ENCODE data around the gene CTCF.
A peak's percentile ranks its signal among the peaks of the same experiment; 100 is the strongest.

CTCF gene

DNA sequence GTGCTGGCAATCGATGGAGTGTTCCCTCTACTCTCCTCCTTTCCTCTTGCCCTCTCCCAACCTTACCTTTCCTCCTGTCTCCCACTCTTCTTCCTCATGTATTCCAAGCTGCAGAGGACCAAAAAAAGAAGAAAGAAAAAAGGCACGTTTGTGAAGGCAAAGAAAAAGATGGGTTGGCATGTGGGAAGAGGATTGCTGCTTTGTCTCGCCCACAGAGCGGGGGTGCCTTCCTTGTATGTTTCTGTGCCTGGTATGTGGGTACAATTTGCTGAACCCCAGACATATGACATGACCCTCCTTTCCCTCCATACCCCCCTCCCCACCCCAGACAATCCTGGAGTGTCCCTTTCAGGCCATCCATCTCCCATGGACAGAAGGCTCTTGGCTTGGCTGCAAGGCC, 13.1 kb upstream of the CTCF start:
- DNase-seq (ENCODE audit: low read depth in 2 of 2): no peak

- DNase-seq (ENCODE audit: low read depth in 2 of 2): no peak
These were observed 12.4 kb upstream of the CTCF start for GRCh38 chr16:67549936-67550335.

DNA sequence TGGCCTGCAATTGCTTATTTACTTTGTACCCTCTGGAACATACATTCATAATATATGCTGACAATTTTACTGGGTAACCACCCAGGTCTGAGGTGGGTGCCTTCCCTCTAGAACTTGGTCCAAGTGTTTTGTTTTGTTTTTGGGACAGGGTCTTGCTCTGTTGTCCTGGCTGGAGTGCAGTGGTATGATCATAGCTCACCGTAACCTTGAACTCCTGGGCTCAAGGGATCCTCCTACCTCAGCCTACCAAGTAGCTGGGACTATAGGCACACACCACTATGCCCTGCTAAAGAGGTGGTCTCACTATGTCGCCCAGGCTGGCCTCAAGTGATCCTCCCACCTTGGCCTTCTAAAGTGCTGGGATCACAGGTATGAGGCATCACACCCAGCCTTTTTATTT, 11.2 kb upstream of the CTCF start:
- DNase-seq (ENCODE audit: low read depth in 2 of 2): no peak

DNA sequence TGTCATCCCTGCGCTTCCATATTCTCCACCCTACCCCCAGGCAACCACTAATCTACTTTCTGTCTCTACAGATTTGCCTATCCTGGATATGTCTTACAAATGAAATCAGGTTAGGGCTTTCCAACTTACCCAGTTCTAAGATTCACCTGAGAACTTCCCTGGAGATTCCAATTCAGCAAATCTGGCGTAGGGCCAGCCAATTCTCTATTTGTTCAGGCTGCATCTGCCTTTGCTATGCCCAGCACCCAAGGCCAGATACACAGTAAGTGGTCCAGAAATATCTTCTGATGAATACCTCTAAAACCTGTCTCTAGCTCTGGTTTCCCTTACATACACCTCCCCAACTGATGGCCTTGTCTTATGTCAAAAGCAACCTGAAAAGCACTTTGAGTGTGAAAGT, 10.4 kb upstream of the CTCF start:
- no peak for DNase-seq (ENCODE audit: low read depth in 2 of 2)

- no peak for DNase-seq (ENCODE audit: low read depth in 2 of 2)
These were observed 9.8 kb upstream of the CTCF start for GRCh38 chr16:67552476-67552875.

DNA sequence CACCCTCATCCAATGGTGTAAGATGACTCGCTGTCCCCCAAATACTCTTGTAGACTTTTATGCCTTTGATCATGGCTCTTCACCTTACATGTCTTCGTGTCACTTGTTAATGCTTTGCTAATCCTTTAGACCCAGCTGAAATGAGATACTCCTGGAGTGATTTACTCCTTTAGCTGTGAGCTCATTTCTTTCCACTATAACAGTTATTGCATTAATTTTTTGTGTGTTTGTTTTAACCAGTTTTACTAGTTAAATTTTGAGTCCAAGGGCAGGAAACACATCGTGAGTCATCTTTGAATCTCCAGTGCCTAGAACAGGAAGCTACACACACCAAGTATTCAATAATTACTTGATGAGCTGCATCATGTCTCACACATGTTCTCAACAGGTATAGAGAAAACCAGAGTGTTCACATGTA, 6.5 kb upstream of the CTCF start:
- DNase-seq (ENCODE audit: low read depth in 2 of 2): no peak

DNA sequence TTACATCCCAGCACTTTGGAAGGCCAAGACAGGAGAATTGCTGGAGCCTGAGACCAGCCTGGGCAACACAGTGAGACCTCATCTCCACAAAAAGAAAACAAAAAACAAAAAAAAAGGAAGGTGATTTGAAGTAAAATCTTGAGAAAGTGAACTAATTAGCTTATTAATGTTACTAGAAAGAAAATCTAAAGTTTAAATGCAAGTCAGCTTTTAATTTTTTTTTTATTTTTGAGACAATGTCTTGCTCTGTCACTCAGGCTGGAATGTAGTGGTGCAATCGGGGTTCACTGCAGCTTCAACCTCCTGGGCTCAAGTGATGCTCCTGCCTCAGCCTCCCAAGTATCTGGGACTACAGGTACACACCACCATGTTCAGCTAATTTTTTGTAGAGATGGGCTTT, 3.5 kb upstream of the CTCF start:
- no peak for DNase-seq (ENCODE audit: low read depth in 2 of 2)

- DNase-seq (ENCODE audit: low read depth in 2 of 2): no peak
These were observed 1.4 kb upstream of the CTCF start for GRCh38 chr16:67560827-67561342.

DNA sequence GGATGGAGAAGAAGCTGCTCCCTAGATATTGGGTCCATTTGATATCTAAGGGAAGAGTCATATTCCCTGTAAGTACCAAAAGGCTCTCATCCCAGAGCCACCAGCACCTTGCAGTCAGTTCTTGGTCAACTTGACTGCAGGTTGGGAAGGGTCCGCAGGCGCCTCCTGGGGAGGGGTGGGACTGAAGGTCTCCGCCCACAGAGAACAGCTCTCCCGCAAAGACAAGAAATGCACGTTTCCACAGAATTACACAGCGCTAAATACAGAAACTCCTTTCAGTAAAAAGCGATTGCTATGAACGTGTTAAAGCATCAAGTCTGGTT, 864 bp upstream of the CTCF start:
- DNase-seq (ENCODE audit: low read depth in 2 of 2): no peak

DNA sequence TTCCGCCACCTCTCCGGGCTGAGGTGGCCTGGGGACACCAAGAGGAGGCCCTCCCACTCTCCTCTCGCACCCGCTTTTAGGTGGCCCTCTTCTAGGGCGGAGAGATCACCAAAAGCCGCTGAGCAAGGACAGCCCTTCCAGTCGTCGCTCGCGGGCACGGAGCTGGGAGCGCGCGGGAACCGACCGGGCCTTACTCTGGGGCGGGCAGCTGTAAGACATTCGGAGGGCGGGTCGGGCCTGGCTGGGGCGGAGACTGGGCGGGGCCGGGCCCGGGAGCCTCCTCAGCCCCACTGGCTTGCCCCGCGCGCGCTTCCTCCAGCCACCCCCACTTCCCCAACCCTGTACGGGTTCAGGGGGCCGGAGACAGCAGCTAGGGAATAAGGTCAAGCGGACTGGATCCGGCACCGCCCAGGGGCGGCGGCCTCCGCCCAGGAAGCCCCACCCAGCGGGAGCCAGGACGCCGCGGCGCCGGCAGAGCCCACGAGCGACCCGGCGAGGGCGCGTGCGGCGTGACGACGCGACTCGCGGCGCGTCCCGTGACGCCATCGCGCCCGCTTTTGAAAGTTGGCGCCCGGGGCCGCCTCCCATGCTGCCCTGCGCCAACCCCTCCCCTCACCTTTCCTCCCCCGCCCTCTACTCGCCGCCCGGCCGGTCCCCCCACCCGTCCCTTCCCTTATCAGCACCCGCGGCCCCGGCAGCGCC, 351 bp upstream of the CTCF start:
- DNase-seq (ENCODE audit: low read depth in 2 of 2): peak; percentile 92 to 95

DNA sequence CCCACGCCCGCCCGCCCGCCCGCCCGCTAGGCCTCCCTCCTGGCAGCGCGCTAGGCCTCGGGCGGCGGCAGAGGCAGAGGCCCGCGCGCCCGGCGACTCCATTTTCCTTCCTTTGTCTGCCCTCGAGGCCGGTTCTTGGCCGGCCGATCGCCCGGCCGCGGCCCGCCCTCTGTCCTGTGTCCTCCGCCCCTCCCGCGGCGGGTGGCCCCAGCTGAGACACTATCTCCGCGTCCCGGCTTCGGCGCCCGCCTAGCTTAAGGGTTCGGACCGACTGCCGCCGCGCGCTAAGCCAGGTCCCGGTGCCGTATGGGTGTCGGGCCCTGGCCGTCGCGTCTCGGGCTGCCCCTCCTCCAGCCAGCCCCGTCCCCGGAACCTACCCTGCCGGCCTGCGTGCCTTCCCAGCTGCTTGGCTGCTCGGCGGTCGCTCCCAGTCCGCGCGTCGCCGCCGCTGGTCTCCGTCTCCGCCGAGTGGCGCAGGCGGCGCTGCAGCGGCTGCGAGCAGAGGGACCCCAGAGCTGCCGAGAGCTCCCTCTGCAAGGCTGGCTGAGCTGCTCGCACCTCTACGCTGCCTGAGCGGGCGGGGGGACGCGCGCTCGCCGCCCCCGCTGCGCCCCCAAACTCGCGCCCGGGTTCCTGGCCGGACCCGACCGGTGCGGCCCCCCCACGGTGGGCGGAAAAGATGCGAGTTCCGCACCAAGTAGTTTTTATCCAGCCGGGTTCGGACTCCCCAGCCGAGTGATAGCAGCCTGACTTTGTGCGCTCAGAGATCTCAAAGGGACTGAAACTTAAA, 787 bp downstream of the CTCF start:
- DNase-seq (ENCODE audit: low read depth in 2 of 2): peak; percentile 36 to 43

DNA sequence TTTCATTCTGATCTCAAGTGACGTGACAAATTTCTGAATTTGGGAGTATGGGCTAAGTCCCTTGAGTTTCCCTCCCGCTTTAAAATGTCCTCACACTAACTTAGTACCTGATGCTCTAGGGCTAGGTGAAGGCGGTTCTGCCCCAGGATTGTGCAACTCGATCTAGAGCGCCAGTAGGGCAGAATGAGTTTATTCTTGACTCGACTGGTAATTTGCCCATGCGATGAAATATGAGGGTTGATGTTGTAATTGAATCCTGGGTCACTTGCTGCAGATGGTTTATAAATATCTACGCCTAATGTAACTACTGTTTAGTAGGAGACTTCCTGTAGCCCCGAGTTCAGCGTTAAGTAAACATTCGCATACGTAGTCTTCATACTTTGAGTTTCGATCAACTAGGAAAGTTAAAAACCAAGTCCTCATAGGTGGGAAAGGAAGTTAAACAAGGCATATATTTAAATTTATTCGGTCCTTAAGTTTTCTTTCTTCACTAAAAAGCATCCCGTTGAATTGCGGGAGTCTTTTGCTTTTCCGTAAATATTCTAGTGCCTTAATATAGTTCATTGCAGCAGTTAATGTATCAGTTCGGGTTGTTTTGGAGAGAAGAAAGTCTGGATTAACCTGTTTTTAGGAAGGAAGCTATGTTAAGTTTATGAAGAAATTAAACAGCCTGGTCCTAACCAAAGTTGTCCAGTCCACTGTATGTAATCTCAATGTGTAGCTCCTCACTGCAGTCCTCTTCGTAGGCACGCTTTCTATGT, 1.6 kb downstream of the CTCF start:
- no peak for DNase-seq (ENCODE audit: low read depth in 2 of 2)

- DNase-seq (ENCODE audit: low read depth in 2 of 2): no peak
These were observed 3.3 kb downstream of the CTCF start for GRCh38 chr16:67565470-67566100.

GRCh38 chr16:67571464-67571863, 9.1 kb downstream of the CTCF start:
- no peak for DNase-seq (ENCODE audit: low read depth in 2 of 2)

DNA sequence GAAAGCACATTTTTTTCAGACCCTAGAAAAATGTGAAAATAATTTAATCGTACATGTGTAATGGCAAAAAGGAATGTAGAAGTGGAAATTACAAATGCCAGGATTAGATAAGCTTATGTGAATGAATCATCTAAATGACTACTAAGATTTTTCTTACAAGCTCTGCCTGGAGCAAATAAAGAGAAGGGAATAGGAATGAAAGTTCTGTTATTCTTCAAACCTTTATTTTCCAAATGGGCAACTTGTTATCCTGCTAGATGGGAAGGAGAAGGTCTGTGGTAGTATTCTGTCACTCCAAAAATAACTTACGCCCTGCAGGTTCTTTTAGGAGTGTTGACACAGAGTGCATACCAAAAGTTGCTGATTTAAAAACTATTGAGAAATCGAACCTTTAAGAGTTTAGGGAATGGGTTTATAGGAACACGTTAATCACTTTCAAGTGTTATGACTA, 9.7 kb downstream of the CTCF start:
- DNase-seq (ENCODE audit: low read depth in 2 of 2): no peak

GRCh38 chr16:67579686-67580085, 17.4 kb downstream of the CTCF start:
- DNase-seq (ENCODE audit: low read depth in 2 of 2): no peak

DNA sequence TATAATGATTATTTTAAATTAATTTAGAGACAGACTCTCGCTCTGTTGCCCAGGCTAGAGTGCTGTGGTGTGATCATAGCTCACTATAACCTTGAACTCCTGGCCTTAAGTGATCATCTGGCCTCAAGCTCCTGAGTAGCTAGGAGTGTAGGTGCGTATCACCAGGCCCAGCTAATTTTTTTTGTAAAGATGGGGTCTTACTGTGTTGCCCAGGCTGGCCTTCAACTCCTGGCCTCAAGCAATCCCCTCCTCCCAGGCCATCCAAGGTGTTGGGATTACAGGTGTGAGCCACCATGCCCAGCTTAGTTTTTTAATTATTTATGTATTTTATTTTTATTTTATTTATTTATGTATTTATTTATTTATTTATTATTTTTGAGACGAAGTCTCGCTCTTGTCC, 17.9 kb downstream of the CTCF start:
- no peak for DNase-seq (ENCODE audit: low read depth in 2 of 2)

DNA sequence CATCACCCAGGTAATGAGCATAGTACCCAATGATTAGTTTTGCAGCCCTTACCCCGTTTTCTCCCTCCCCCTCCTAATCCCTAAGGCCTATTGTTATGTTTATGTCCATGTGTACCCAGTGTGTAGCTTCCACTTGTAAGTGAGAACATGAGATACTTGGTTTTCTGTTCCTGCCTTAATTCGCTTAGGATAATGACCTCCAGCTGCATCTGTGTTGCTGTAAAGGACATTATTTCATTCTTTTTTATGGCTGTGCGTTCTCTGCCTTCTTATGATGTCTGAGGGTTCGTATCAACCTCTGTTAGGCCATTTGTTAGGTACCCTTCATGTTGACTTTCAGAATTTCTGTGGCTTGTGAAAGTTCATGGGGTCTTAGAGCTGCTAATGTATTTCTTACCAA, 31.0 kb downstream of the CTCF start:
- no peak for DNase-seq (ENCODE audit: low read depth in 2 of 2)

- DNase-seq (ENCODE audit: low read depth in 2 of 2): no peak
These were observed 31.4 kb downstream of the CTCF start for GRCh38 chr16:67593701-67594100.

- no peak for DNase-seq (ENCODE audit: low read depth in 2 of 2)
These were observed 32.1 kb downstream of the CTCF start for GRCh38 chr16:67594256-67594915.

GRCh38 chr16:67594956-67595355, 32.6 kb downstream of the CTCF start:
- no peak for DNase-seq (ENCODE audit: low read depth in 2 of 2)

DNA sequence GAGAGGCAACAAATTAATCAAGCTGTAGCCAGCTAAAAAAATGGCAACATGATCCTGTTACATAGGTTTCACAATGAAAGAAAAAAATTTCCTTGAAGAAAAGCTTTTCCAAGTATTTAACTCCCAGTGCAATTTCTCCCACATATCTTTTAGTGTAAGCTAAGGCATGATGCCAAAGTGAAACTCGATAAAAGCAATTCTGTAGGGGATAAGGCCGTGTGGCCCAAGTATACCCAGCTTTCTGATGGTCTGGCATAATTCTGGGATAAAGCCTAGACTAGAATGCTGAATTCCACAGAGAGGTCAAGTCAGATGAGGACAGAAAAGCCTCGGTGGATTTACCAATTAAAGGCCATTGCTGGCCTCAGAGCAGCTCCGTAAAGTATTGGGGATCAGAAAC, 36.2 kb downstream of the CTCF start:
- DNase-seq (ENCODE audit: low read depth in 2 of 2): no peak

Measured in stimulated activated CD8-positive, alpha-beta memory T cell treated with anti-CD3 and anti-CD28 coated beads, Interleukin-15, amount 100 ng/mL, for 4 hours (primary cell).